CD4-positive, alpha-beta T cell treated with Interleukin-4 for 4 hours (primary cell): ENCODE measurements around the gene CLTB.

ENCODE experiments used
- DNase-seq: peaks from one replicate; pipeline ENCODE4 v3.0.0-alpha.2; 2020

CLTB gene

GRCh38 chr5:176400382-176401156 lies 15.8 kb downstream of the CLTB start:
- no peak for DNase-seq

- DNase-seq: no peak
Measured at GRCh38 chr5:176397736-176398420, 18.5 kb downstream of the CLTB start.

GRCh38 chr5:176396330-176396729 lies 20.0 kb downstream of the CLTB start:
- no peak for DNase-seq

GRCh38 chr5:176394881-176395675 lies 21.3 kb downstream of the CLTB start:
- no peak for DNase-seq

- DNase-seq: no peak
Measured at GRCh38 chr5:176394096-176394495, 22.2 kb downstream of the CLTB start.

GRCh38 chr5:176392526-176392925 lies 23.8 kb downstream of the CLTB start:
- no peak for DNase-seq

GRCh38 chr5:176391999-176392398 lies 24.3 kb downstream of the CLTB start:
- DNase-seq: no peak

GRCh38 chr5:176391479-176391878 lies 24.9 kb downstream of the CLTB start:
- DNase-seq: no peak

GRCh38 chr5:176389135-176390123 lies 26.9 kb downstream of the CLTB start:
- no peak for DNase-seq

- DNase-seq: peak; percentile 99
Measured at GRCh38 chr5:176388444-176389134, 27.8 kb downstream of the CLTB start, which contains the start of the genes HIGD2A and NOP16. Gene HIGD2A, plus strand, starts transcription at chr5:176388751. Its CDS starts 69 bp downstream, at chr5:176388820. Gene NOP16, minus strand, starts transcription at chr5:176388598. Its CDS starts 59 bp downstream, at chr5:176388539.

GRCh38 chr5:176388003-176388443 lies 28.3 kb downstream of the CLTB start:
- no peak for DNase-seq

GRCh38 chr5:176387384-176387925 lies 28.9 kb downstream of the CLTB start:
- no peak for DNase-seq

GRCh38 chr5:176386491-176386890 lies 29.8 kb downstream of the CLTB start:
- DNase-seq: no peak

GRCh38 chr5:176384991-176385390 lies 31.3 kb downstream of the CLTB start:
- no peak for DNase-seq

GRCh38 chr5:176384366-176384930 lies 31.9 kb downstream of the CLTB start:
- DNase-seq: no peak

- no peak for DNase-seq
Measured at GRCh38 chr5:176383961-176384360, 32.4 kb downstream of the CLTB start.

GRCh38 chr5:176383248-176383905 lies 33.0 kb downstream of the CLTB start:
- no peak for DNase-seq

- no peak for DNase-seq
Measured at GRCh38 chr5:176382721-176383120, 33.6 kb downstream of the CLTB start.

- DNase-seq: no peak
Measured at GRCh38 chr5:176381979-176382378, 34.4 kb downstream of the CLTB start.

GRCh38 chr5:176381423-176381822 lies 34.9 kb downstream of the CLTB start:
- no peak for DNase-seq
